ENCODE data around the gene SCGB1D1. TPM values are rescaled to one million over a fixed set of nuclear protein-coding genes. Genes with fewer than 3 reads are reported as not detected.

SCGB1D1 gene
- total RNA-seq, 1 donor from 2014 or later, result not detected

DNA sequence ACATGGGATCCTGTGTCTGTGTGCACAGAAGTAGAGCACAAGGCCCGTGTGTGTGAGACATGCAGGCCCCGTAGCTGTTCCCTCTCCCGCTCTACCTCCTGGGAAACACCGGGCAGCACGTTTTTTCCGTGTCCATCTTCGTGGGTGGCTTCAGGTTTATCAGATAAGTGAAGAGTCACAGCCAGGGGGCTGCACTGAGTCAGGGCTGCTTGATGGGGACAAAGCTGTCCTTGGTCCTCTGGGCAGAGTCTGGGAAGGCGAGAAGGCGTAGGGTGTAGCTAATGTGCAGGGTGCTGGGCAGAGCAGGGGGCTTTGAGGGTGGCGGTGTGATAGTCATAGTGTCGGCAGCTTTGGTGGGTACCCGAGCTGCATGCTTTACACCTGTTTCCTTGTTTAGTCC is 42.5 kb upstream of the SCGB1D1 start:
- Histone ChIP-seq H3K27me3 (ENCODE audit: control insufficient read depth in 3 of 3, insufficient read depth in 3 of 3, low read length in 3 of 3) (no peaks in the 10 kb centered on the region), H3K9me3 (ENCODE audit: control insufficient read depth in 3 of 3, low read length in 3 of 3) (no peaks in the 10 kb centered on the region), H3K27ac (ENCODE audit: low read depth, low read length) (no peak overlapping the region), H3K9ac (ENCODE audit: low read depth in 1 of 3, low read length in 3 of 3) (no peak overlapping the region), H3K4me1 (ENCODE audit: control insufficient read depth in 3 of 3, insufficient read depth in 3 of 3, low read length in 3 of 3) (peaks cover 0 to 2% (median 0%) of the 10 kb centered on the region in 3 donors), H3K4me3 (ENCODE audit: low read length in 3 of 3) (no peak overlapping the region), H3K36me3 (ENCODE audit: control insufficient read depth in 3 of 3, insufficient read depth in 3 of 3, low read length in 3 of 3) (peaks cover 44 to 58% (median 57%) of the 10 kb centered on the region in 3 donors)

DNA sequence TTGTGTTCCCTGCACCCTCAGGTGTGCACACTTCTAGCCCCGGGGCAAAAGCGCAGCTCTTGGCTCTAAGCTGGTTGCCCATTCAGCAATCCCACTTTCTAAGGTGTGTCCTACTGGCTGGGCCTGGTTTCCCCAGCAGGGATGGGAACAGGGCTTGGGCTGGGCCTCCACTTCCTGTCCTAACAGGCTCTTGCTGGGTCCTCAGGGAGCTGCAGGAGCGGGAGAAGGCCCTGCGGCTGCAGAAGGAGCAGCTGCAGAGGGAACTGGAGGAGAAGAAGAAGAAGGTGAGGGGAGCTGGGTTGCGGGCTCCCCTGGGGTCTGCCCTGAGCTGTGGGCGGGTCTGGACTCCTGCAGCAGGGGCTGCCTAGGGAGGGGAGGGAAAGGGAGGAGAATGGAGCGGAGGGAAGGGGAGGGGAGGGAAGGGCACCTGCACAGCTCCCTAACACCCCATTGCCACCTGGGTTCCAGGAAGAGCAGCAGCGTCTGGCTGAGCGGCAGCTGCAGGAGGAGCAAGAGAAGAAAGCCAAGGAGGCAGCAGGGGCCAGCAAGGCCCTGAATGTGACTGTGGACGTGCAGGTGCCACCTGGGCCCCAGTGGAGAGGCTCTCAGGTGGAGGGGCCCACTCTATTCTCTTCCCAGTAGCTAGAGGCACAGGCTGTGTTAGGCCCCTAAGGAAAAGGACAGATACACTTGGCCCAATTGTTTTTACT is 41.6 kb upstream of the SCGB1D1 start:
- Histone ChIP-seq H3K27me3 (ENCODE audit: control insufficient read depth in 3 of 3, insufficient read depth in 3 of 3, low read length in 3 of 3) (no peaks in the 10 kb centered on the region), H3K4me1 (ENCODE audit: control insufficient read depth in 3 of 3, insufficient read depth in 3 of 3, low read length in 3 of 3) (peaks cover 0 to 4% (median 0%) of the 10 kb centered on the region in 3 donors), H3K36me3 (ENCODE audit: control insufficient read depth in 3 of 3, insufficient read depth in 3 of 3, low read length in 3 of 3) (peaks cover 45 to 59% (median 57%) of the 10 kb centered on the region in 3 donors), H3K4me3 (ENCODE audit: low read length in 3 of 3) (no peak overlapping the region), H3K9me3 (ENCODE audit: control insufficient read depth in 3 of 3, low read length in 3 of 3) (no peaks in the 10 kb centered on the region), H3K27ac (ENCODE audit: low read depth, low read length) (no peak overlapping the region), H3K9ac (ENCODE audit: low read depth in 1 of 3, low read length in 3 of 3) (no peak overlapping the region)

- Histone ChIP-seq H3K36me3 (ENCODE audit: control insufficient read depth in 3 of 3, insufficient read depth in 3 of 3, low read length in 3 of 3) (peaks cover 40 to 57% (median 49%) of the 10 kb centered on the region in 3 donors), H3K9ac (ENCODE audit: low read depth in 1 of 3, low read length in 3 of 3) (no peak overlapping the region), H3K9me3 (ENCODE audit: control insufficient read depth in 3 of 3, low read length in 3 of 3) (no peaks in the 10 kb centered on the region), H3K27me3 (ENCODE audit: control insufficient read depth in 3 of 3, insufficient read depth in 3 of 3, low read length in 3 of 3) (no peaks in the 10 kb centered on the region), H3K27ac (ENCODE audit: low read depth, low read length) (no peak overlapping the region), H3K4me1 (ENCODE audit: control insufficient read depth in 3 of 3, insufficient read depth in 3 of 3, low read length in 3 of 3) (peaks cover 0 to 4% (median 0%) of the 10 kb centered on the region in 3 donors), H3K4me3 (ENCODE audit: low read length in 3 of 3) (no peak overlapping the region)
Measured at GRCh38 chr11:62149986-62150886, 39.8 kb upstream of the SCGB1D1 start.

DNA sequence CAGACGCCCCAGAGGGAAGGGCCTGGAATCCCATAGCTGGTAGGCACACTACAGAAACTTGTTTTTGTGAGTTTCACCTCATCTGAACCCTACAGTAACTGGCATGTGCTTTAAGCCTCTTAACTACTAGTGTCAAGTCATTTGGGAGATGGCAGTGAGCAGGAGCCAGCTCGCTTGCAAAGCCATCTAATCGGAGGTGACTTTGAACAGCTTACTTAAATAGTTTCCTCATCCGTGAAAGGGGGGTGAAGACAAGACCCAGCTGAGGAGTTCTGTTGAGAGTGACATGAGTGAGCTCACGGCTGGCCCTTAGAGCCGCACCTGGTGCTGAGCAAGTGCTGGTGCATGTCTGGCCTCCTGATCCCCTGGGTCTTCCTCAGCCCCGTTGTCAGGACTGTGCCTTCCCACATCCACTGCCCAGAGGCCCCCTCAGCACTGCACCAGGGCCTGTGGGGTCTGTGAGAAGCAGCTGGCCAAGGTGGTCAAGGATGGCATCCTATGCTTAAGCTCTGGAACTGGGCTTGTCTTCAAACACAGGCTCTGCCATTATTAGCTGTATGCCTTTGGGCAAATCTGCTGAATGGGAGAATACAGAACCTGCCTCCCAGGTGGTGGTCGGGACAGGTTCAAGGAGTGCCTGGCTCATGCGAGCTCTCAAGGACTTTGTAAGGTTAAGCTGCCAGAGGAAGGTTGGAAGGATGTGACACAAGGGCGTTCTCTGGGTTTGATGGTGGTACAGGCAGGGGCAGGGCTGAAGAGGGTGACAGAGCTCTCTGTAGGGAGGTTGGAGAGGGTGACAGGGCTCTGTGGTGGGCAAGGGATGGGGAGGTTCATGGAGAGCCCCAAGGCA is 38.9 kb upstream of the SCGB1D1 start:
- peaks cover 35 to 50% (median 40%) of the 10 kb centered on the region in 3 donors for H3K36me3 ChIP-seq (ENCODE audit: control insufficient read depth in 3 of 3, insufficient read depth in 3 of 3, low read length in 3 of 3)
- no peaks in the 10 kb centered on the region for H3K27me3 ChIP-seq (ENCODE audit: control insufficient read depth in 3 of 3, insufficient read depth in 3 of 3, low read length in 3 of 3)
- H3K27ac ChIP-seq (ENCODE audit: low read depth, low read length), result no peak overlapping the region
- peaks cover 0 to 4% (median 0%) of the 10 kb centered on the region in 3 donors for H3K4me1 ChIP-seq (ENCODE audit: control insufficient read depth in 3 of 3, insufficient read depth in 3 of 3, low read length in 3 of 3)
- no peak overlapping the region for H3K9ac ChIP-seq (ENCODE audit: low read depth in 1 of 3, low read length in 3 of 3)
- H3K9me3 ChIP-seq (ENCODE audit: control insufficient read depth in 3 of 3, low read length in 3 of 3), result no peaks in the 10 kb centered on the region
- H3K4me3 ChIP-seq (ENCODE audit: low read length in 3 of 3), result no peak overlapping the region

DNA sequence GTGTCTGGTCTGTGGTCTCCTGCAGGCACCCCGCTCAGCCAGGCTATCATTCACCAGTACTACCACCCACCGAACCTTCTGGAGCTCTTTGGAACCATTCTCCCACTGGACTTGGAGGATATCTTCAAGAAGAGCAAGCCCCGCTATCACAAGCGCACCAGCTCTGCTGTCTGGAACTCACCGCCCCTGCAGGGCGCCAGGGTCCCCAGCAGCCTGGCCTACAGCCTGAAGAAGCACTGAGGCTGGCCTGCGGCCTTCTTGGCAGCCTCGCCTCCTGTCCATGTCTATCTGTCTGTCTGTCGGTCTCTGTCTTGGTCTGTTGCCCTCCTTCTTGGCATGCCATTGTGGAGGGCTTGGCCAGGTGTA is 38.3 kb upstream of the SCGB1D1 start:
- Histone ChIP-seq H3K27ac (ENCODE audit: low read depth, low read length) (no peak overlapping the region), H3K4me1 (ENCODE audit: control insufficient read depth in 3 of 3, insufficient read depth in 3 of 3, low read length in 3 of 3) (peaks cover 0 to 4% (median 0%) of the 10 kb centered on the region in 3 donors), H3K36me3 (ENCODE audit: control insufficient read depth in 3 of 3, insufficient read depth in 3 of 3, low read length in 3 of 3) (peaks cover 33 to 50% (median 39%) of the 10 kb centered on the region in 3 donors), H3K9ac (ENCODE audit: low read depth in 1 of 3, low read length in 3 of 3) (no peak overlapping the region), H3K9me3 (ENCODE audit: control insufficient read depth in 3 of 3, low read length in 3 of 3) (no peaks in the 10 kb centered on the region), H3K27me3 (ENCODE audit: control insufficient read depth in 3 of 3, insufficient read depth in 3 of 3, low read length in 3 of 3) (no peaks in the 10 kb centered on the region), H3K4me3 (ENCODE audit: low read length in 3 of 3) (no peak overlapping the region)

GRCh38 chr11:62152245-62153086 is 37.5 kb upstream of the SCGB1D1 start:
- Histone ChIP-seq H3K27me3 (ENCODE audit: control insufficient read depth in 3 of 3, insufficient read depth in 3 of 3, low read length in 3 of 3) (no peaks in the 10 kb centered on the region), H3K27ac (ENCODE audit: low read depth, low read length) (no peak overlapping the region), H3K36me3 (ENCODE audit: control insufficient read depth in 3 of 3, insufficient read depth in 3 of 3, low read length in 3 of 3) (peaks cover 26 to 43% (median 33%) of the 10 kb centered on the region in 3 donors), H3K4me3 (ENCODE audit: low read length in 3 of 3) (no peak overlapping the region), H3K4me1 (ENCODE audit: control insufficient read depth in 3 of 3, insufficient read depth in 3 of 3, low read length in 3 of 3) (peaks cover 0 to 4% (median 0%) of the 10 kb centered on the region in 3 donors), H3K9me3 (ENCODE audit: control insufficient read depth in 3 of 3, low read length in 3 of 3) (no peaks in the 10 kb centered on the region), H3K9ac (ENCODE audit: low read depth in 1 of 3, low read length in 3 of 3) (no peak overlapping the region)

GRCh38 chr11:62153087-62153395 is 37.0 kb upstream of the SCGB1D1 start:
- Histone ChIP-seq H3K36me3 (ENCODE audit: control insufficient read depth in 3 of 3, insufficient read depth in 3 of 3, low read length in 3 of 3) (peaks cover 25 to 37% (median 33%) of the 10 kb centered on the region in 3 donors), H3K4me1 (ENCODE audit: control insufficient read depth in 3 of 3, insufficient read depth in 3 of 3, low read length in 3 of 3) (peaks cover 0 to 7% (median 0%) of the 10 kb centered on the region in 3 donors), H3K4me3 (ENCODE audit: low read length in 3 of 3) (no peak overlapping the region), H3K27ac (ENCODE audit: low read depth, low read length) (no peak overlapping the region), H3K27me3 (ENCODE audit: control insufficient read depth in 3 of 3, insufficient read depth in 3 of 3, low read length in 3 of 3) (peaks cover 0 to 3% (median 0%) of the 10 kb centered on the region in 3 donors), H3K9me3 (ENCODE audit: control insufficient read depth in 3 of 3, low read length in 3 of 3) (no peaks in the 10 kb centered on the region), H3K9ac (ENCODE audit: low read depth in 1 of 3, low read length in 3 of 3) (no peak overlapping the region)

- Histone ChIP-seq H3K9me3 (ENCODE audit: control insufficient read depth in 3 of 3, low read length in 3 of 3) (no peaks in the 10 kb centered on the region), H3K27me3 (ENCODE audit: control insufficient read depth in 3 of 3, insufficient read depth in 3 of 3, low read length in 3 of 3) (peaks cover 0 to 3% (median 0%) of the 10 kb centered on the region in 3 donors), H3K36me3 (ENCODE audit: control insufficient read depth in 3 of 3, insufficient read depth in 3 of 3, low read length in 3 of 3) (peaks cover 24 to 34% (median 33%) of the 10 kb centered on the region in 3 donors), H3K27ac (ENCODE audit: low read depth, low read length) (no peak overlapping the region), H3K9ac (ENCODE audit: low read depth in 1 of 3, low read length in 3 of 3) (no peak overlapping the region), H3K4me1 (ENCODE audit: control insufficient read depth in 3 of 3, insufficient read depth in 3 of 3, low read length in 3 of 3) (peaks cover 0 to 7% (median 0%) of the 10 kb centered on the region in 3 donors), H3K4me3 (ENCODE audit: low read length in 3 of 3) (no peak overlapping the region)
Measured at GRCh38 chr11:62153617-62154016, 36.4 kb upstream of the SCGB1D1 start.

GRCh38 chr11:62157603-62158002 is 32.4 kb upstream of the SCGB1D1 start:
- H3K27ac ChIP-seq (ENCODE audit: low read depth, low read length), result no peak overlapping the region
- H3K4me1 ChIP-seq (ENCODE audit: control insufficient read depth in 3 of 3, insufficient read depth in 3 of 3, low read length in 3 of 3), result peaks cover 0 to 5% (median 0%) of the 10 kb centered on the region in 3 donors
- H3K9ac ChIP-seq (ENCODE audit: low read depth in 1 of 3, low read length in 3 of 3), result no peak overlapping the region
- H3K36me3 ChIP-seq (ENCODE audit: control insufficient read depth in 3 of 3, insufficient read depth in 3 of 3, low read length in 3 of 3), result peaks cover under 1 to 2% (median 1%) of the 10 kb centered on the region in 3 donors
- no peak overlapping the region for H3K4me3 ChIP-seq (ENCODE audit: low read length in 3 of 3)
- H3K27me3 ChIP-seq (ENCODE audit: control insufficient read depth in 3 of 3, insufficient read depth in 3 of 3, low read length in 3 of 3), result peaks cover 0 to 3% (median 0%) of the 10 kb centered on the region in 3 donors
- no peaks in the 10 kb centered on the region for H3K9me3 ChIP-seq (ENCODE audit: control insufficient read depth in 3 of 3, low read length in 3 of 3)

Measured in skeletal muscle tissue (tissue), 4 donors.